Smooth muscle cell (in vitro differentiated cells): Measurements from ENCODE around the gene BPIFA3. TPM values are rescaled to one million over a fixed set of nuclear protein-coding genes. Genes with fewer than 3 reads are reported as not detected.

ENCODE experiments used
- DNase-seq: peaks from one replicate; lab custom pipeline; 2025; ENCODE audit not compliant: unreplicated experiment; lab: John Stamatoyannopoulos, UW
- H2AFZ ChIP-seq: fragments of 200-600 bp; sonication (generic); 2 replicates; pipeline ENCODE4 v1.6.0; 2016; ENCODE audit warnings: antibody characterized with exemption, low read depth, mild to moderate bottlenecking
- H3F3A ChIP-seq: fragments of 200-600 bp; sonication (generic); 2 replicates; pipeline ENCODE4 v1.6.0; 2017; ENCODE audit warnings: antibody characterized with exemption, low read depth
- H3K27ac ChIP-seq: fragments of 200-600 bp; sonication (generic); 2 replicates; pipeline ENCODE4 v1.5.1; 2016; ENCODE audit warnings: low read depth, mild to moderate bottlenecking
- H3K27me3 ChIP-seq: fragments of 200-600 bp; sonication (generic); 2 replicates; pipeline ENCODE4 v1.6.1; 2016; ENCODE audit warnings: low read depth, mild to moderate bottlenecking
- H3K36me3 ChIP-seq: fragments of 200-600 bp; sonication (generic); 2 replicates; pipeline ENCODE4 v1.5.1; 2016; ENCODE audit warnings: low read depth
- H3K4me1 ChIP-seq: fragments of 200-600 bp; sonication (generic); 2 replicates; pipeline ENCODE4 v1.5.1; 2016; ENCODE audit warnings: low read depth
- H3K4me2 ChIP-seq: fragments of 200-600 bp; sonication (generic); 2 replicates; pipeline ENCODE4 v1.6.0; 2016; ENCODE audit warnings: mild to moderate bottlenecking
- H3K4me3 ChIP-seq: fragments of 200-600 bp; sonication (generic); 2 replicates; pipeline ENCODE4 v1.5.1; 2016; ENCODE audit warnings: mild to moderate bottlenecking
- H3K79me2 ChIP-seq: fragments of 200-600 bp; sonication (generic); 2 replicates; pipeline ENCODE4 v1.6.0; 2016; ENCODE audit warnings: low read depth, mild to moderate bottlenecking
- H3K9ac ChIP-seq: fragments of 200-600 bp; sonication (generic); 2 replicates; pipeline ENCODE4 v1.6.0; 2016; ENCODE audit warnings: low read depth
- H3K9me3 ChIP-seq: fragments of 200-600 bp; sonication (generic); replicated peaks from 2 replicates; pipeline ENCODE4 v1.5.1; 2016; ENCODE audit warnings: low read depth
- H4K20me1 ChIP-seq: fragments of 200-600 bp; sonication (generic); 2 replicates; pipeline ENCODE4 v1.6.0; 2016; ENCODE audit warnings: low read depth
- CTCF ChIP-seq: fragments of 200-600 bp; sonication (generic); IDR thresholded peaks from 2 replicates; pipeline ENCODE4 v1.5.1; 2017; ENCODE audit warnings: borderline replicate concordance, mild to moderate bottlenecking, antibody characterized with exemption; ENCODE audit not compliant: insufficient read depth, poor library complexity, severe bottlenecking
- WGBS: methylation state at CpG from one replicate; pipeline ENCODE4 v1.1.7; 2016; ENCODE audit warnings: low lambda C conversion rate; 5-methylcytosine and 5-hydroxymethylcytosine counted together
- polyA plus RNA-seq: library from polyadenylated mRNA; unstranded; fragments of >200 nt; fragmentation: Nextera tagmentation; extraction: Ambion mirVana; gene quantifications from 2 replicates; pipeline ENCODE4 v1.2.1, GENCODE V29; 2016
- total RNA-seq: library from RNA; depleted of rRNA; stranded (reverse); fragments of >200 nt; gene quantifications from 2 replicates; pipeline ENCODE4 v1.2.3, GENCODE V29; 2014

BPIFA3 gene
- total and polyA plus RNA-seq, 2 experiments from 2014 or later, result not detected

DNA sequence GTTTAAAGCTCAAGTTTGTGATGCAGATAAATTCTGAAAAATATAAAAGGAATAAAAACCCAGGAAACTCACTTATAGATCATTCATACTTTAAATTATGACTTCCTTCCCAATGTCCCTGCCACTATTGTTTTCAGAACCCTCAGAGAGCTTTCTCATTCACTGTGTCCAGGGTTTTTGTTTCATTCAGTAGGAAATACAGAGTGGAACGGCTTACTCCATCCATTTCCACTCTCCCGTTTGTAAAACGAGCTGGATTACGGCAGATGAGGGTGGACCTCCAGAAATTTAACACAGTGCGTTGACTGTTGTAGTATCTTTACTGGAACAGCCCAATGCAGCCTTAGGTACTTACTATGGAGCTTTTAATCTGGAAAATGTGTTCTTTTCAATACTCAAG is 42.2 kb downstream of the BPIFA3 start:
- TF ChIP-seq CTCF, result no peak
- Histone ChIP-seq H3K36me3 (no peaks in the 10 kb centered on the region), H3K27ac (no peak overlapping the region), H3K4me2 (no peak overlapping the region), H3K4me3 (no peak overlapping the region), H3F3A (no peaks in the 10 kb centered on the region), H3K9me3 (no peaks in the 10 kb centered on the region), H3K9ac (no peak overlapping the region), H3K79me2 (no peaks in the 10 kb centered on the region), H2AFZ (no peak overlapping the region), H4K20me1 (no peaks in the 10 kb centered on the region), H3K4me1 (no peaks in the 10 kb centered on the region), H3K27me3 (peaks cover 18% of the 10 kb centered on the region)
- DNase-seq, result no peak
- WGBS, result 88% methylated on average over 5 of the region's 5 CpGs

- no peak overlapping the region for H3K9ac ChIP-seq
- 81% methylated on average over 4 of the region's 4 CpGs for WGBS
These were observed 44.3 kb downstream of the BPIFA3 start for GRCh38 chr20:33261465-33261864.

GRCh38 chr20:33262658-33263065 is 45.5 kb downstream of the BPIFA3 start:
- no peak overlapping the region for H3K27ac ChIP-seq
- peak; percentile 71 for TF ChIP-seq CTCF
- H4K20me1 ChIP-seq, result no peaks in the 10 kb centered on the region
- peaks cover 26% of the 10 kb centered on the region for H3K27me3 ChIP-seq
- H3K4me3 ChIP-seq, result no peak overlapping the region
- H3K4me2 ChIP-seq, result no peak overlapping the region
- no peaks in the 10 kb centered on the region for H3F3A ChIP-seq
- DNase-seq, result no peak
- 43% methylated on average over 5 of the region's 5 CpGs for WGBS
- H3K4me1 ChIP-seq, result no peaks in the 10 kb centered on the region
- no peak overlapping the region for H2AFZ ChIP-seq
- no peaks in the 10 kb centered on the region for H3K79me2 ChIP-seq
- H3K9ac ChIP-seq, result no peak overlapping the region
- H3K9me3 ChIP-seq, result no peaks in the 10 kb centered on the region
- no peaks in the 10 kb centered on the region for H3K36me3 ChIP-seq

More at GRCh38 chr20:33261465-33261864, 44.3 kb downstream of the BPIFA3 start:
- Histone ChIP-seq H3K36me3 (no peaks in the 10 kb centered on the region), H3K4me2 (no peak overlapping the region), H2AFZ (no peak overlapping the region), H3K9me3 (no peaks in the 10 kb centered on the region), H4K20me1 (no peaks in the 10 kb centered on the region), H3K27ac (no peak overlapping the region), H3K4me3 (no peak overlapping the region), H3K4me1 (no peaks in the 10 kb centered on the region), H3K79me2 (no peaks in the 10 kb centered on the region), H3F3A (no peaks in the 10 kb centered on the region), H3K27me3 (peaks cover 25% of the 10 kb centered on the region)
- DNase-seq, result no peak
- TF ChIP-seq CTCF, result no peak

- Histone ChIP-seq H2AFZ (no peak overlapping the region), H3K27ac (no peak overlapping the region), H3K4me1 (no peaks in the 10 kb centered on the region), H4K20me1 (no peaks in the 10 kb centered on the region), H3K9me3 (no peaks in the 10 kb centered on the region), H3K79me2 (no peaks in the 10 kb centered on the region), H3K4me2 (no peak overlapping the region), H3K36me3 (no peaks in the 10 kb centered on the region), H3K9ac (no peak overlapping the region), H3K27me3 (peaks cover 26% of the 10 kb centered on the region), H3K4me3 (no peak overlapping the region), H3F3A (no peaks in the 10 kb centered on the region)
- TF ChIP-seq CTCF, result no peak
- 87% methylated on average over 5 of the region's 5 CpGs for WGBS
- no peak for DNase-seq
These were observed 46.6 kb downstream of the BPIFA3 start for GRCh38 chr20:33263784-33264183.
